Neural cell (in vitro differentiated cells): ENCODE data around the gene MDM1. TPM values are rescaled to one million over a fixed set of nuclear protein-coding genes. Genes with fewer than 3 reads are reported as not detected.

ENCODE experiments used
- H2AFZ ChIP-seq: fragments of 200-600, 300-800 bp; sonication (generic), shearing (Covaris generic); 2 replicates; pipeline ENCODE4 v1.6.0; 2014; ENCODE audit warnings: low read depth, mild to moderate bottlenecking, antibody characterized with exemption, low read length, moderate library complexity
- H3F3A ChIP-seq: fragments of 200-600 bp; shearing (Covaris generic); 2 replicates; pipeline ENCODE4 v1.6.1; 2016; ENCODE audit warnings: mild to moderate bottlenecking, moderate library complexity, mixed read lengths, antibody characterized with exemption, low read length; ENCODE audit not compliant: insufficient read depth, poor library complexity, severe bottlenecking
- H3K27ac ChIP-seq: fragments of 200-600, 300-800 bp; sonication (generic), shearing (Covaris generic); 2 replicates; pipeline ENCODE4 v1.5.1; 2014; ENCODE audit warnings: mild to moderate bottlenecking, low read length, moderate library complexity
- H3K27me3 ChIP-seq: fragments of 300-800, 200-600 bp; sonication (generic), shearing (Covaris generic); 2 replicates; pipeline ENCODE4 v1.6.0; 2014; ENCODE audit warnings: mild to moderate bottlenecking, low read depth, low read length, moderate library complexity; ENCODE audit not compliant: insufficient read depth
- H3K36me3 ChIP-seq: fragments of 300-800, 200-600 bp; sonication (generic), shearing (Covaris generic); 2 replicates; pipeline ENCODE4 v1.5.1; 2014; ENCODE audit warnings: mild to moderate bottlenecking, antibody characterized with exemption, low read length, moderate library complexity; ENCODE audit not compliant: insufficient read depth
- H3K4me2 ChIP-seq: fragments of 300-800, 200-600 bp; sonication (generic), shearing (Covaris generic); 2 replicates; pipeline ENCODE4 v1.6.0; 2014; ENCODE audit warnings: mild to moderate bottlenecking, low read length
- H3K4me3 ChIP-seq: fragments of 300-800, 200-600 bp; sonication (generic), shearing (Covaris generic); 2 replicates; pipeline ENCODE4 v1.5.1; 2014; ENCODE audit warnings: mild to moderate bottlenecking, low read length, moderate library complexity
- H3K79me2 ChIP-seq: fragments of 200-600 bp; shearing (Covaris generic); replicated peaks from 2 replicates; pipeline ENCODE4 v1.6.0; 2014; ENCODE audit warnings: mild to moderate bottlenecking, low read length, moderate library complexity; ENCODE audit not compliant: insufficient read depth
- H3K9ac ChIP-seq: fragments of 300-800, 200-600 bp; sonication (generic), shearing (Covaris generic); 2 replicates; pipeline ENCODE4 v1.6.1; 2016; ENCODE audit warnings: mild to moderate bottlenecking, low read length, mixed read lengths
- H3K9me2 ChIP-seq: fragments of 200-600 bp; shearing (Covaris generic); 2 replicates; pipeline ENCODE4 v1.6.1; 2016; ENCODE audit warnings: mild to moderate bottlenecking, low read length, mixed read lengths; ENCODE audit not compliant: insufficient read depth
- H3K9me3 ChIP-seq: fragments of 200-600, 300-800 bp; sonication (generic), shearing (Covaris generic); 2 replicates; pipeline ENCODE4 v1.6.1; 2016; ENCODE audit warnings: mild to moderate bottlenecking, mixed run types, low read length, moderate library complexity, mixed read lengths
- H4K20me1 ChIP-seq: fragments of 200-600 bp; shearing (Covaris generic); 2 replicates; pipeline ENCODE4 v1.6.1; 2016; ENCODE audit warnings: mild to moderate bottlenecking, mixed run types; ENCODE audit not compliant: insufficient read depth
- EP300 ChIP-seq: fragments of 450-650 bp; conservative IDR thresholded peaks from 2 replicates; pipeline ENCODE4 v1.6.1; 2014; ENCODE audit warnings: antibody characterized with exemption, mild to moderate bottlenecking, moderate library complexity; ENCODE audit not compliant: poor library complexity, severe bottlenecking
- EZH2 ChIP-seq: fragments of 200-600, 300-800 bp; shearing (Covaris generic), sonication (generic); IDR thresholded peaks from 2 replicates; pipeline ENCODE4 v1.6.1; 2014; ENCODE audit warnings: antibody characterized with exemption, low read length, borderline replicate concordance, mild to moderate bottlenecking; ENCODE audit not compliant: insufficient read depth, poor library complexity, severe bottlenecking
- MXI1 ChIP-seq: fragments of 450-650 bp; conservative IDR thresholded peaks from 2 replicates; pipeline ENCODE4 v1.6.1; 2014; ENCODE audit warnings: antibody characterized with exemption, mild to moderate bottlenecking; ENCODE audit not compliant: poor library complexity, severe bottlenecking
- POLR2AphosphoS5 ChIP-seq: IDR thresholded peaks from 2 replicates; pipeline ENCODE4 v1.6.1; 2012
- RAD21 ChIP-seq: fragments of 450-650 bp; conservative IDR thresholded peaks from 2 replicates; pipeline ENCODE4 v1.6.1; 2014; ENCODE audit warnings: antibody characterized with exemption, mild to moderate bottlenecking, moderate library complexity
- SMC3 ChIP-seq: fragments of 450-650 bp; conservative IDR thresholded peaks from 2 replicates; pipeline ENCODE4 v1.6.1; 2014; ENCODE audit warnings: antibody characterized with exemption, mild to moderate bottlenecking, moderate library complexity; ENCODE audit not compliant: poor library complexity
- TAF1 ChIP-seq: IDR thresholded peaks from 2 replicates; pipeline ENCODE4 v1.6.1; 2012; ENCODE audit warnings: low read depth
- polyA plus RNA-seq: library from polyadenylated mRNA; depleted of rRNA; stranded (reverse); fragments of >200 nt; gene quantifications from 2 replicates; pipeline ENCODE4 v1.2.3, GENCODE V29; 2014
- TF ChIP-seq, protein P1 (sequence below): IDR thresholded peaks from 2 replicates; pipeline ENCODE4 v1.6.1; 2012; ENCODE audit warnings: borderline replicate concordance
- TF ChIP-seq, protein P2 (sequence below): fragments of 450-650 bp; IDR thresholded peaks from 2 replicates; pipeline ENCODE4 v1.5.1; 2014; ENCODE audit warnings: antibody characterized with exemption, mild to moderate bottlenecking, moderate library complexity; ENCODE audit not compliant: poor library complexity, severe bottlenecking

Gene MDM1
- polyA plus RNA-seq, 1 donor from 2014 or later: 35.5 TPM

DNA sequence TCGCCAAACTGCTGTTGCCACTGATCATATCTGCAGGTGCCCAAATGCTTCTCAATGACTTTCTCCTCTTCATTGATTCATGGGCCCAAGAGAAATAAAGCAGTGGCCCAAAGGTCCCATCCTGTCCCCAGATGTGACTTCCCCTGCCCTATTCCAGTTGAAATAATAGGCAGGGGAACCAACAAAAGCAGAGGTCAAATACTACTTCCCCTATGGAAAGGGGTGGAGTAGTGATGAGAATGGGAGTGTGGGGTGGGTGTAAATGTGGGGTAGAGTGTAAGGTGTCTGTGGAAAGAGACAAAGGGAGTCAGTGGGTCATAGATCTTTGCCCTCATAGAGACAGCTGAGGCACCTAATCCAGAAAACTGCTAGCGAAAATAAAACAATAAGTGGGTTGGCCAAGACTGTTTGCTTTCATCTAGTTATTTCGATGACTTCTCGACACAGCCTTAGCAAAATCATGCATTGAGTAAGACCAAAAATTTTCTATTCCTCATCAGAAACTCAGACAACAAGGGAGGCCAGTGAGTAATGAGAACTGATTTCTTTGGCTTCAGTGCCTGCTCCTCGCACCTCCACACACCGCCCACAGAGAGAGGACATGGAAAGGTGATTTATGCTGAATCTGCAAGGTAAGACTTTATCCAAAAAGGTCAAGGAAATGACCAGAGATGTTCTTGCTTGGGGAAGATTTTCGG is 67.9 kb downstream of the MDM1 start (continued):
- TF ChIP-seq, protein P1, sequence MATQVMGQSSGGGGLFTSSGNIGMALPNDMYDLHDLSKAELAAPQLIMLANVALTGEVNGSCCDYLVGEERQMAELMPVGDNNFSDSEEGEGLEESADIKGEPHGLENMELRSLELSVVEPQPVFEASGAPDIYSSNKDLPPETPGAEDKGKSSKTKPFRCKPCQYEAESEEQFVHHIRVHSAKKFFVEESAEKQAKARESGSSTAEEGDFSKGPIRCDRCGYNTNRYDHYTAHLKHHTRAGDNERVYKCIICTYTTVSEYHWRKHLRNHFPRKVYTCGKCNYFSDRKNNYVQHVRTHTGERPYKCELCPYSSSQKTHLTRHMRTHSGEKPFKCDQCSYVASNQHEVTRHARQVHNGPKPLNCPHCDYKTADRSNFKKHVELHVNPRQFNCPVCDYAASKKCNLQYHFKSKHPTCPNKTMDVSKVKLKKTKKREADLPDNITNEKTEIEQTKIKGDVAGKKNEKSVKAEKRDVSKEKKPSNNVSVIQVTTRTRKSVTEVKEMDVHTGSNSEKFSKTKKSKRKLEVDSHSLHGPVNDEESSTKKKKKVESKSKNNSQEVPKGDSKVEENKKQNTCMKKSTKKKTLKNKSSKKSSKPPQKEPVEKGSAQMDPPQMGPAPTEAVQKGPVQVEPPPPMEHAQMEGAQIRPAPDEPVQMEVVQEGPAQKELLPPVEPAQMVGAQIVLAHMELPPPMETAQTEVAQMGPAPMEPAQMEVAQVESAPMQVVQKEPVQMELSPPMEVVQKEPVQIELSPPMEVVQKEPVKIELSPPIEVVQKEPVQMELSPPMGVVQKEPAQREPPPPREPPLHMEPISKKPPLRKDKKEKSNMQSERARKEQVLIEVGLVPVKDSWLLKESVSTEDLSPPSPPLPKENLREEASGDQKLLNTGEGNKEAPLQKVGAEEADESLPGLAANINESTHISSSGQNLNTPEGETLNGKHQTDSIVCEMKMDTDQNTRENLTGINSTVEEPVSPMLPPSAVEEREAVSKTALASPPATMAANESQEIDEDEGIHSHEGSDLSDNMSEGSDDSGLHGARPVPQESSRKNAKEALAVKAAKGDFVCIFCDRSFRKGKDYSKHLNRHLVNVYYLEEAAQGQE: no peak
- no peak for TF ChIP-seq MXI1
- no peak for TF ChIP-seq RAD21

DNA sequence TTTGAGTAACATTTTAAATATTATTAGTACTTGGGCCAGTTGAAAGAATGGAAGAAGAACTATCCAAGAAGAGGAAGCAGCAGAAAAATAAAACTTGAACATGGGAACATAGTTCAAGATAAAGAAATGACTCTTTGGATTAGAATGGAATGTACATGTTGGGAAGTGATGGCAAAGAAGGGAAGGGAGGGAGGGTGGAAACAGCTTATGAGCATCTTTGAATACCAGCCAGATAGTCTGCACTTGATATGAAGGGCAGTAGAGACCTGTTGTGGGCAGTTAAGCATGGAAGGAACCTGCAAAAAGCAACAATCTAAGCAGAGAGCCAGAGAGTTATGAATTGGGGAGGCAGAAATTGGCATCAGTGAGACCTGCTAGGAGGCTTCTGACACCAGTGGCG is 68.8 kb downstream of the MDM1 start:
- Histone ChIP-seq H3K79me2 (no peaks in the 10 kb centered on the region), H3K9me2 (no peaks in the 10 kb centered on the region), H3K27ac (no peak overlapping the region), H3K4me3 (no peak overlapping the region), H3K27me3 (no peaks in the 10 kb centered on the region), H3F3A (no peaks in the 10 kb centered on the region), H2AFZ (no peak overlapping the region), H3K9ac (no peak overlapping the region), H4K20me1 (no peaks in the 10 kb centered on the region), H3K4me2 (no peak overlapping the region), H3K9me3 (no peaks in the 10 kb centered on the region), H3K36me3 (no peaks in the 10 kb centered on the region)
- TF ChIP-seq POLR2AphosphoS5 (no peak), TAF1 (no peak), SMC3 (no peak), MXI1 (no peak), EZH2 (no peak), EP300 (no peak), RAD21 (no peak)
- TF ChIP-seq, protein P2, sequence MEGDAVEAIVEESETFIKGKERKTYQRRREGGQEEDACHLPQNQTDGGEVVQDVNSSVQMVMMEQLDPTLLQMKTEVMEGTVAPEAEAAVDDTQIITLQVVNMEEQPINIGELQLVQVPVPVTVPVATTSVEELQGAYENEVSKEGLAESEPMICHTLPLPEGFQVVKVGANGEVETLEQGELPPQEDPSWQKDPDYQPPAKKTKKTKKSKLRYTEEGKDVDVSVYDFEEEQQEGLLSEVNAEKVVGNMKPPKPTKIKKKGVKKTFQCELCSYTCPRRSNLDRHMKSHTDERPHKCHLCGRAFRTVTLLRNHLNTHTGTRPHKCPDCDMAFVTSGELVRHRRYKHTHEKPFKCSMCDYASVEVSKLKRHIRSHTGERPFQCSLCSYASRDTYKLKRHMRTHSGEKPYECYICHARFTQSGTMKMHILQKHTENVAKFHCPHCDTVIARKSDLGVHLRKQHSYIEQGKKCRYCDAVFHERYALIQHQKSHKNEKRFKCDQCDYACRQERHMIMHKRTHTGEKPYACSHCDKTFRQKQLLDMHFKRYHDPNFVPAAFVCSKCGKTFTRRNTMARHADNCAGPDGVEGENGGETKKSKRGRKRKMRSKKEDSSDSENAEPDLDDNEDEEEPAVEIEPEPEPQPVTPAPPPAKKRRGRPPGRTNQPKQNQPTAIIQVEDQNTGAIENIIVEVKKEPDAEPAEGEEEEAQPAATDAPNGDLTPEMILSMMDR: no peak
- TF ChIP-seq, protein P1: no peak
